Stimulated activated naive CD4-positive, alpha-beta T cell treated with Interleukin-2 at 50 U/mL for 16 hours (primary cell): ENCODE data around the gene MYRF.
A peak's percentile ranks its signal among the peaks of the same experiment; 100 is the strongest.

Experiments used
- DNase-seq: peaks from one replicate; lab custom pipeline; 2025; lab: John Stamatoyannopoulos, UW

Gene MYRF

GRCh38 chr11:61718621-61719302, 33.7 kb upstream of the MYRF start:
- no peak for DNase-seq

DNA sequence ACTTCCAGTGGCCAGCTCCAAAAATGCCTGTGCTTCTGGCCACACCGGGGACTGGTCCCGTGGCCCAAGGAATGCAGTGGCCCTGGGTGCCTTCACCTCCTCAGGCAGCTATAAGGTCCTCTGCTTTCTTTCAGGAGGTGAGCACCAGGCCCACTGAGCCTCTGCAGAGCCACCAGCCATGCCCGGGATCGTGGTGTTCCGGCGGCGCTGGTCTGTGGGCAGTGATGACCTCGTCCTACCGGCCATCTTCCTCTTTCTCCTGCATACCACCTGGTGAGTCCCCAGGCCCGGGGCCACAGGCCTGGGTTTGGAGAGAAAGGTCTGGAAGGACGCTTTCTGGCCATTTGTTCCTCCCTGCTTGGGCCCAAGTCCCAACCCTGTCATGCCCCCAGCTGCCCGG, 32.5 kb upstream of the MYRF start:
- DNase-seq: no peak

- DNase-seq: no peak
These were observed 31.8 kb upstream of the MYRF start for GRCh38 chr11:61720597-61720996.

GRCh38 chr11:61724437-61724836, 28.0 kb upstream of the MYRF start:
- no peak for DNase-seq

- no peak for DNase-seq
These were observed 26.6 kb upstream of the MYRF start for GRCh38 chr11:61725781-61726231.

DNA sequence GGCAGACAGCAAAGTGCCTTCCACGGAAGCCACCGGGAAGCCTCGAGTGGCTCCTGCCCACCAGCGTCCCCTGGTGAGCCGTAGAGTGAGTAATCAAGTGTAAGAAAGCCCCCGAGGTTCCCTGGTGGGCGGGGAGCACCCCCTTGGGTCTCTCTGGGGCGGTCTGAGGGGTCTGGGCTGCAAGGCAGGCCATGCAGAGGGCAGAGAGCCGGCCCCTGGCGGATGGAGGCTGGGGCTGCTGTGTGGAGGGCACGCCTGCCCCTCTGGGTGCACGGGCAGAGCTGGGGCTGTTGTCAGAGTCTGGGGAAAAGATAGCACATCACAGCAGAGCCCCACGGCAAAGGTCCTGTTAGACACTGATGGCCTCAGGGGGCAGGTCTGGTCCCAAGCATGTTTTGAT, 25.7 kb upstream of the MYRF start:
- DNase-seq: no peak

DNA sequence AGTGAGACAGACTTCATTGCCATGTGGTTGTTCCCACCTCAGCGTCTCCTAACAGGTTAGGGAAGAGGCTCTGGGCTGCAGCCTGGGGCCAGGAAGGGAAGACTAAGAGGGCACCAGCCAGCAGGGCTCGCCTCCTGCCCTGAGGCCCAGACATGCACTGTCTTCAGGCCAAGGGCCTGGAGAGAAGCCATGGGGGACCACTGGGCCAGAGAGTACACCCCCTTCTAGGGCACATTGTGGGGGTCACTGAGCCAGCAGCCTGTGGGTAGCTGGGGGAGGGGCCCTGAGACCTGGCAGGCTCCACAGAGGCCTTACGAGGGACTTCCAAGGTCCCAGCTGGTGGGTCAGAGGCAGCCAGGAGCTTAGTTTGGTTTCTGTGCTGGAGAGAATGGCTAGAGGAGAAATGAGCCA, 25.0 kb upstream of the MYRF start:
- no peak for DNase-seq

GRCh38 chr11:61728066-61728939, 24.1 kb upstream of the MYRF start:
- DNase-seq: no peak

DNA sequence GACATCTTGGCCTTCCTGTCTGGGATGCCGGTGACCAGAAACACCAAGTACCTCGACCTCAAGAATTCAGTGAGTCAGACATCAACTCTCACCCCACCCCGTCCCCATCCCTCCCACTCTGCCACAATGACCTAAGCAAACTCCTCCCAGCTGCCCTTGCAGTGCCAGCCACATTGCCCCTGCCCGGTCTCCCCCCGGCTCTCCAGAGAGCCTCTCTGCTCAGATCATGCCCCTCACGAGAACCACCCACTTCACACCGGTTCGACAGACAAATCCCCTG, 23.6 kb upstream of the MYRF start:
- DNase-seq: no peak

DNA sequence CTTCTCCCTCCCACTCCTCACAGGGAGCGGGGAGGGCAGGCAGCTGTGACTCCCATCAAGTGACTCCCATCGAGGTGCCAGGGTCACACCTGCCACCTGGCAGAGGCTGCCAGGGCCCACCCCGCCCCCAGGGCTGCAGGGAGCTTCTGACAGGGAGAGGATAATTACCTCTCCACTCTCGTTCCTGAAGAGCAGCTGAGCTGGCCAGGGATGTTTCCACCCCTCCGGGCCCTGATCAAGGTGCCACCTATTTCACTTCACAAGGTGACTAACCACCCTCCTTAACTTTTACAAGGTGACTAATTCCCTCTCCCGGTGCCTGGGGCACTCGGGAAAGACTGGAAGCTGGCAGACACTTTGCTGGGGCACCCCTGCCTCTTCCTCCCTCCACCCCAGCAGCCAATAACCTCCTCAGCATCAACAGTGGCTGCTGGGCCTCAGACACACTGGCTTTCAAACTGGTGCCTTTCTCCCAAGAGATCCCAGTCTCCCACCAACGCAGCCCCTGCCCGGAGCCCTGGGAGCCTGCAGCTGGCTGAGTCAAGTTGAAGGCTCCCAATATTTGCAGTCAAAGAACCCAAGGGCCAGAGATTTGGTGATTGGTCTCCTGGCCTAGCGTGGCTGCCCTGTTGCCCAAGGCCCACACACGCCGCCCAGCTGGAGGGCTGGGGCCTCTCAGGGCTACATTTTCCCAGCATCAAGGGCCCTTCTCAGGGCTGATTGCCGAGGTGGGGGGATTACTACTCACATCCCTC, 22.0 kb upstream of the MYRF start:
- DNase-seq: no peak

DNA sequence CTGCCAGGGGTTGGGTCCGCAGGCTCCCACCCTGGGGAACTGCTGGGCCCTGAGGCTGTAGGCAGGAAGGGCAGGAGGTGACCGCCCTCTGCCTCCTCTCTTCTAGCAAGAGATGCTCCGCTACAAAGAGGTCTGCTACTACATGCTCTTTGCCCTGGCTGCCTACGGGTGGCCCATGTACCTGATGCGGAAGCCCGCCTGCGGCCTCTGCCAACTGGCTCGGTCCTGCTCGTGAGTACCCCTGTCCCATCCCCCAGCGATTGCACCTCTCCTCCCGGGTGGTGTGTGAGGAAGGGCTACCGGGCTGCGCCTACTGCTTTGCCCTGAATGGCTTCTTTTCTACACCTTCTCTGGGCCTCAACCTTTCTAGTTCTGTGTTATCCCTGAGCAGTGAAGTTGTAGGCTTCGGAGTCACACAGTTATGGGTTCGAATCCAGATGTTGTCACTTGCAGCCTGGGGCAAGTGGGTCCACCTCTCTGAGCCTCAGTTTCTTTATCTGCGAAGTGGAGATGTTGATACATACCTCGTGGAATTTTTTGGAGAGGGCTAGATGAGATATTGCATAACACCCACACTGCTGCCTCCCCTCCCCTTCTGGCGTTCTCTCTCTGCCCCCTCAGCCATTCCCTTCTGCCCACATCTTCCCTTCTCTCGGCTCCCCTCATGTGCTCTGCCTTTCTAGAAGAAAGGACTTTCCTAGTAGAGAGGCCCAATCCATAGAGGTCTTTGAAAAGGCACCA, 21.1 kb upstream of the MYRF start:
- DNase-seq: no peak

DNA sequence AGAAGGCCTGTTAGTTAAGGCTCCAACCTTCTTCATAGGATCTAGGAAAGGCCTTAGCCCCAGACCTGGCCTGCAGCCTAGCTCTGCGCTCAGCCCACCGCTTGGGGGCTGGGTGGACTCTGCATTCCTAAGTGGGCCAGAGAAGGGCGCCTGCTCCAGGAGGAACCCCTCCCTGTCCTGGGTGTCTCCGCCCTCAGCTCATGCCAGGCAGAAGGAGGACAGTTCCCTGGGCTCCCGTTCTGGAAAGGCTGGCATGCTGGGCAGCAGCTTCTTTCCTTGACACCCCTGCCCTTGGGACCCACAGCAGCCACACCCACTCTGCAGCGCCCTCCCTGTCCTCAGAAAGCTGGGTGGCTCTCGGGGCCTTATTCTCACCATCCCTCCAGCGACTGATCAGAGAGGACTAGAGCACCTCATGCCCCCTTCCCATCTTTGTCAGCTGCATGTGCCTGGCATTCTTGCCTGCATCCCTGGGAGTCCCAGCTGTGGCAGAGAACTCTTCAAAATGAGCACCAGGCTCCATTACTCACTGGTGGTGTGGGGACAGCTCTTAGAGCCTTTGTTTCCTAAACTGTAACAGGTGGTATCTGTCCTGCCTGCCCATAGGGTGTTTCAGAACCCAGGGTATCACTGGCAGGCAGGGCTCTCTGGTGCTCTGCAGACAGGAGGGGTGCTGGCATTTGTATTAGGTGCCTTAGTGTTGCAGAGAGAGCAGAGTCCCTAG, 20.3 kb upstream of the MYRF start:
- DNase-seq: no peak

GRCh38 chr11:61732705-61733104, 19.7 kb upstream of the MYRF start:
- DNase-seq: no peak

DNA sequence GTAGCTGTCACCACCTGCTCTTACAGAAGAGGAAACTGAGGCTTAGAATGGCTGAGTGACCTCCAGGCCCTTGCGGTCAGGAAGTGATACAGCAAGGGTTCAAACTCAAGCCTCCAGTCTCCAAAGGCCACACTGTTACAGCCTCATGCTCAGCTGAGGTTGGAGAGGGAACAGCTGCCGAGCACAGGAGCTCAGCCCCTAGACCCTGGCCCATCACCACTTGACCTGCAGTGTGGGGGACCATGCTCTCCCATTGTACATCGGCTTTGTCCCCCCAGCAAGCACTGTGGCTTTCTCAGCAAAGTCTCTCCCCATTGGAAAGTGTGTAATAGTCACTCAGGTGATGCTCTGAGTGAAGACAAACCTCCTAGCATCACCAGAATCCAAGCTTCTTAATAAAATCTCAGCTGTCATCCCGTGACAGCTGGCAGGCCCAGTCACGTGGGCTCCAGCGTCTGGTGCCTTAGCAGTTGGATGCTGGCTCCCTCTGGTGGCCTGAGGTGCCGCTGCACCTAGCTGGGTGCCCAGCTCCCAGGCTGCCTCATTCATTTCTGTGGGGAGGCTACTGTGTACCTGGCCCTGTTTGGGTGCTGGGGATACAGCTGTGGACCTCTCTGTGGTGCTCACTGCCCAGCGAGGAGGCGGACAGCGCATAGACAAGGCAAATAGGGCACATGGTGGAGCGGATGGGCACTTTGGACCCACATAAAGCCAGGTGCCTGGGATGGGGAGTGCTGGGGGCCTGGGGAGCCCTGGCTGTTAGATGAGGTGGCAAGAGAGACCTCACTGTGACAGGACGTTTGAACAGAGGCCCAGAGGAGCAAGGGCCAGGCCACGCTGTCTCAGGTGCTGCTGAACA, 19.1 kb upstream of the MYRF start:
- DNase-seq: peak; percentile 75

GRCh38 chr11:61734767-61735166, 17.7 kb upstream of the MYRF start:
- no peak for DNase-seq

- no peak for DNase-seq
These were observed 17.0 kb upstream of the MYRF start for GRCh38 chr11:61735391-61735790.

DNA sequence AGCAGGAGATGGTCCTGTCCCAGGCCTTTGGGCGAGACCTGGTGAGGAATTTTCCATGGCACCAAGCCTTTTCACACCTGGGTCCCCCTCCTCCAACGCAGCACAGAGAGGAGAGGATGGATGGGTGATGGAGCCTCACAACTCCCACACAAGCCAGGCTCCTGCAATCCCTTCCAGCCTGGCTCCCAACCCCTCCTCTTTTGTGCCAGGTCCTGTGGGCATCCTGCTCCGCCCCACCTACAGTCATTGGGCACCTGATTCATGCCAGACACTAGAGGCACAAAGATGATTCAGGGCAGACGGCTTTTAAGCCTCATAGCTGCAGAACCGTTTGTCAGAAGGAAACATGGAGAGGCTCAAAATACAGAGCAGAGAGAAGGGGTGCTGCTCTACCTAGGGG, 16.1 kb upstream of the MYRF start:
- DNase-seq: no peak

- DNase-seq: no peak
These were observed 15.3 kb upstream of the MYRF start for GRCh38 chr11:61737131-61737530.

DNA sequence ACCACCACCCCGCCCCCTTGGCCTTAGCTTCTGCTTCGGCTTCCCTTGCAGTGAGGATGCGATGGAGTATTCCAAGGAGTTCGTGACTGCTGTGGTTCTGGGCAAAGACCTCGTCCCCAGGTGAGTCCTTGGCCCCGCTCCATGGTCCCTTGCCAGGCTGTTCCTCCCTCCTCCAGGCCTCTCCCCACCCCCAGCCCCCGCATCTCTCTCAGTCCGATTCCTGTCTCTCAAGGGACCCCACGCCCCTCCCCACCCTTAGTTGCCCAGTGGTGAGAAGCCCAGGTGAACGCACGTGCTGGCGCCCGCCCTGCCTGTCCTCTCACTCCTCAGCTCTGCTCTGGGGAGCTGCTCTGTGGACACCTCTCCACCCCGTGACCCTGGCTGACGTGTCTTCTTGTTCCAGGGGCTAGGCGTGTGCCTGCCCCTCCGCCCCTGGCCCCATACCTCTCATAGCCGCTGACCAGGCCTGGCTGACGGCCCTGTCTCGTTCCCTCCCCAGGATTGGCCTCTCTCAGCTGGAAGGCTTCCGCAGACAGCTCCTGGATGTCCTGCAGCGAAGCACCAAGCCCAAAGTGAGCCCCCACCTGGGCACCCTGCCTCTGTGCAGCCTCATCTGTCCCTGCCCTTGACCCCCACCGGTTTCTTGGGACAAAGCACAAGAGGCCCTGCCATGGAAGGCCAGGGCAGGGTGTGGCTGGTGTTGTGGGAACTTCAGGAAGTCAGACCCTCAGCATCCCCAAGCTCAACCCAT, 14.6 kb upstream of the MYRF start:
- DNase-seq: no peak

DNA sequence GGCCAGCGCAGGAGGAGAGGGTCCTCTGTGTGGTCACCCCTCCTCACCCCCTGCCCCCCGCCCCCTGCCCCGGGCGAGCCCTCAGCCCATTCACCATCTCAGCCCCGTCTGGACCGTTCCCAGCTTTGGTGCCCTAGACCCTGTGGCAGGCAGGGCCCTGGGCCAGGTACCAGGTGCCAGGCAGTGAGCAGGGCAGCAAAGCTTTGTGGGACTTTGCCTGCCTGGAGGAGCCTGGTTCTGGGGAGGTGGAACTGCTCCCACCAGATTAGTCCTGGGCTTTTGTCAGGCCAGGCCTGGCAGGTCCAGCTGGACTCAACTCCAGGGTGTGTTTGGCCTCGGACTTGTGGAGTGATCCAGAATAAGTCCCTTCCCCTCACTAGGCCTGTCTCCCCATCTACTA, 13.7 kb upstream of the MYRF start:
- no peak for DNase-seq
